ENCODE results near the gene PRR5L. TPM values are rescaled to one million over a fixed set of nuclear protein-coding genes. Genes with fewer than 3 reads are reported as not detected.

PRR5L gene
- total RNA-seq, 4 donors from 2014 or later = 4.7 to 11.5 (median 6.0) TPM

DNA sequence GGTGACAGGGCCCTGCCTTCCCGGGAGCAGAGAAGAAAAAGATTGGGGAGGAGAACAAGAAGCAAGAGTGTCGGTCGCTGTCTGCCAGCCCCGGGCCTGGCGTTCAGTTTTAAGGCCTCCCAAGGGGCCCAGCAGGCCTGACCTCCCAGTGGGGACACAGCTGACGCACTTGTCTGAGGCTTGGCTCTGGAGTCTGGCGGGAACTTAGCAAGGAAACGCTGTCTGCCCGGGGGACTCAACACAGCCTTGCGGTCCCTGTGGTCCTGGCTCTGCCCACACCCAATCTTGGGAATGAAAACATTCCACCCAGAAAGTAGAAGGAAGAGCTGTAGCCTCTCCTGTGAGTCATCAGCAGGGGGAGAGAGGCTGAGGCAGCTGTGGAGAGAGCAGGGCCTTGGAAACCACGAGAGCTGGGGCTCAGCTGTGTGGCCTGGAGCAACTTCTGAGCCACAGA, 159.6 kb downstream of the PRR5L start:
- Histone ChIP-seq H3K27ac (peak overlapping the region; percentile 44 to 71 (median 65)), H3K9me3 (no peaks in the 10 kb centered on the region), H3K36me3 (no peaks in the 10 kb centered on the region), H3K27me3 (no peaks in the 10 kb centered on the region), H3K4me3 (replicated peaks in 1 of 3) (no peak overlapping the region), H3K4me1 (peaks cover 0 to 23% of the 10 kb centered on the region in 2 donors)
- DNase-seq = peak; percentile 22 to 23
- TF ChIP-seq POLR2A (IDR thresholded peaks at IDR 0.05) = no peak
- no peak for TF ChIP-seq CTCF (IDR thresholded peaks at IDR 0.05)
- 64 to 67% methylated on average over 4 to 10 of the region's 11 CpGs for WGBS, 2 donors
- intact Hi-C loops (cut with DNase I) = no loop called here

DNA sequence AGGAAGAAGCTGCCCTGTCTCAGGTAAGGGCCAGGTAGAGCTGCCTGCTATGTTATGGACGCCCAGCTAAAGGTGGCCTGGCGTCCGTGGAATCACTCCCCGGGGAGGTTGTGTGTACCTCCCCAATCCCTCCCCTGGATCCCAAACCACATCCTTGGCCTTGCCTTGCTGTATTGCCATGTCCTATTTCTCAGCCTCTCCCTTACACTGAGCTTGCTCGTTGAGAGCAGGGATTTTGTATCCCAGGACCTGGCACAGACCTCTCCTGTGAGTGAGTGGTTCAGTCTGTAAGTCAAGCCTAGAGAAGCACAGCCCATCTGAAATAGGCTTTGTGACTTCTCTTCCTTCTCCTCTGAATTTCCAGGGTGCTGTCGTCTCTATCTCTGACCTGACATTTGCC, 160.1 kb downstream of the PRR5L start:
- DNase-seq = no peak
- peak overlapping the region; percentile 9 to 71 (median 65) for H3K27ac ChIP-seq
- H3K9me3 ChIP-seq = no peaks in the 10 kb centered on the region
- no peaks in the 10 kb centered on the region for H3K27me3 ChIP-seq
- peaks cover 0 to 23% of the 10 kb centered on the region in 2 donors for H3K4me1 ChIP-seq
- intact Hi-C loops (cut with DNase I) = no loop called here
- H3K4me3 ChIP-seq (replicated peaks in 1 of 3) = no peak overlapping the region
- TF ChIP-seq POLR2A (IDR thresholded peaks at IDR 0.05) = no peak
- no peak for TF ChIP-seq CTCF (IDR thresholded peaks at IDR 0.05)
- no peaks in the 10 kb centered on the region for H3K36me3 ChIP-seq
- 64 to 83% methylated on average over 5 to 6 of the region's 6 CpGs for WGBS, 2 donors

DNA sequence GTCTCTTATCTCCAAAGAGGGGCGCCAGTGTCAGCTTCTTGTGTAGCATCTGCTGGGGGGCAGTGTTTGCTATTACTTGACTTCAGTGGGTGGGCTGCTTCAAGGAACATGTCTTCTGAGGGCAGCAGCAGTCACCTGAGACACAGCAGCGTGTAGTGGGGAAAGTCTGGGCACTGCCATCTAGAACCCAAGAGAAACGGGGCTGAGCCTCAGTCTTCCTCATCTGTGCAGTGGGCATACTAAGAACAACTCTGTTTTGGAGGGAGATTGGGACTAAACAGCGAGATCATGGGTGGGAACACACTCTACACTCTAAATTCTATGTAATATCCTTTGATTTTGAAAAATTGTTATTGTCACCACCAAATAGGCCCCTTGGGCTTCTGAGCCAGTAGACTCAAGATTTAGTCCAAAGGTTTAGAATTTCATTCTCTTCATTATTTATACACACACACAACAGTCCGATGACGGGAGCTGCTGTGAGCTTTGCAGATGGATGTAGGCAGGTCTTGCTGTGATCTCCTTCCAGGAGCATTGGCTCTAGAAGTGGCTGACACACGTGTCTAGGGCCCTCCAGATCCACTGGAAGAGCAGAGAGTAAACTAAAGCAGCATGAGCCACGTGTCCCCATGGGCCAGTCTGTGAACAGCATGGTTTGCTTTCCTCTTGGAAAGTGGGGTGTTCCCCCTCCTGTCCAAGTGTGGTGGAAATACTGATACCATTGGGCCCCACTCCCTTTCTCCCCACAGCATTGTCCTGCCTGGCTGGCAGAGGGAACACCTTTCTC, 162.2 kb downstream of the PRR5L start:
- intact Hi-C loops (cut with DNase I) = no loop called here
- H3K27ac ChIP-seq = no peak overlapping the region
- H3K36me3 ChIP-seq = no peaks in the 10 kb centered on the region
- TF ChIP-seq CTCF (IDR thresholded peaks at IDR 0.05) (no peak), POLR2A (IDR thresholded peaks at IDR 0.05) (no peak)
- no peaks in the 10 kb centered on the region for H3K27me3 ChIP-seq
- DNase-seq = peak; percentile 36 to 43
- WGBS, 2 donors = 58 to 59% methylated on average over 8 of the region's 8 CpGs
- no peak overlapping the region for H3K4me3 ChIP-seq (replicated peaks in 1 of 3)
- peaks cover 0 to 19% of the 10 kb centered on the region in 2 donors for H3K4me1 ChIP-seq
- H3K9me3 ChIP-seq = no peaks in the 10 kb centered on the region

GRCh38 chr11:36459046-36459445, 163.0 kb downstream of the PRR5L start:
- Histone ChIP-seq H3K36me3 (no peaks in the 10 kb centered on the region), H3K9me3 (no peaks in the 10 kb centered on the region), H3K4me1 (peaks cover 0 to 19% of the 10 kb centered on the region in 2 donors), H3K4me3 (replicated peaks in 1 of 3) (no peak overlapping the region), H3K27ac (no peak overlapping the region), H3K27me3 (no peaks in the 10 kb centered on the region)
- TF ChIP-seq CTCF (IDR thresholded peaks at IDR 0.05) = no peak
- TF ChIP-seq POLR2A (IDR thresholded peaks at IDR 0.05) = no peak
- DNase-seq = no peak
- intact Hi-C loops (cut with DNase I) = no loop called here
- 84% methylated on average over 7 of the region's 7 CpGs for WGBS, 2 donors

DNA sequence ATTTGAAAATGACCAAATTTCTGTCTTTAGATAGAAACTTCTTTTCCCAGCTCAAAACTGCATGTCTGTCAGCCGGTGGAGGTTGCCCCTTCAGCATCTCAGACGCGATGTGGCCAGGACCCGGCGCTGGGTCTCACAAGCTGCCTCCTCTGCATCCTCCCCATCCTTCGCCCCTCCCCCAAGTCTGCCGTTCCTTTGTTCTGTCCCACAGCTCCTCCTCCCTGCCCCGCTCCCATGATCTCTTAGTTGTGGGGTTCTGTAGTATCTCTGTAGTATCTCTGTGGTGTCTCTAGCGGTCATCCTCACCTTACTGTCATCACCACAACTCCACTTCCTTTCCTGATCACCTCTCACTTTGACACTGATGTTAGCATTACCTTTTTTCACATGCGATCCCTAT, 164.1 kb downstream of the PRR5L start:
- no peak overlapping the region for H3K4me3 ChIP-seq (replicated peaks in 1 of 3)
- TF ChIP-seq CTCF (IDR thresholded peaks at IDR 0.05) = no peak
- no peak for TF ChIP-seq POLR2A (IDR thresholded peaks at IDR 0.05)
- H3K36me3 ChIP-seq = no peaks in the 10 kb centered on the region
- no peaks in the 10 kb centered on the region for H3K27me3 ChIP-seq
- H3K9me3 ChIP-seq = no peaks in the 10 kb centered on the region
- 67 to 73% methylated on average over 10 of the region's 10 CpGs for WGBS, 2 donors
- H3K27ac ChIP-seq = no peak overlapping the region
- DNase-seq = no peak
- intact Hi-C loops (cut with DNase I) = no loop called here
- H3K4me1 ChIP-seq = peaks cover 0 to 15% of the 10 kb centered on the region in 2 donors

Measured in thyroid gland (tissue), 4 donors.